ENCODE measurements around the gene TOR3A. TPM values are rescaled to one million over a fixed set of nuclear protein-coding genes. Genes with fewer than 3 reads are reported as not detected.

The TOR3A gene
- total and polyA plus RNA-seq, 7 donors, result 8.3 to 53.5 (median 38.8) TPM

DNA sequence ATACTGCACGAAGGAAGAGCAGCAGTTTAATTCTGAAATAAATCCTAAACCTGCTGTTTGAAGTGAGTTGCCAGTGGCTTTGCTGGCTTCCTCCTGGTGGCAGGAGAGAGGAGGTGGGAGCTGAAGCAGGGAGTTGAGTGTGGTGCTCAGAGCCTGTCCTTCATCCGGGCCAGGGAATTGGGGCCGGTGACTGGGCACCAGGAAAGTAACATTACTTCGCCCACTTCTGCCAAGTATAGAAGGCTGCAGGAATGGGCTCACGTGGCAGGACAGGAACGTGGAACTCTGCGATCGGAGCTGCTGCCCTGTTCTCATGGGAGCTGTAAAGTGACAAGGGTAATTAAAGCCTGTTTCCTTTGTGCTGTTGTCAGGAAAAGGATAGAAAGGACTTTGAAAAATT lies 8.7 kb downstream of the TOR3A start:
- intact Hi-C loops (cut with DNase I), result no loop called here
- H3K36me3 ChIP-seq, result peaks cover 15 to 82% (median 25%) of the 10 kb centered on the region in 4 donors
- no peaks in the 10 kb centered on the region for H3K9me3 ChIP-seq
- H3K27me3 ChIP-seq, result no peaks in the 10 kb centered on the region
- peaks cover 0 to 18% (median 13%) of the 10 kb centered on the region in 4 donors for H3K4me1 ChIP-seq
- H3K4me3 ChIP-seq, result no peak overlapping the region
- peak overlapping the region in 3 of 4 donors; percentile 4 to 56 (median 41) for H3K27ac ChIP-seq
- WGBS, 2 donors, result 88% methylated on average over 8 of the region's 8 CpGs
- no peak for DNase-seq
- TF ChIP-seq POLR2A (IDR thresholded peaks at IDR 0.05), result no peak
- TF ChIP-seq, protein P1, sequence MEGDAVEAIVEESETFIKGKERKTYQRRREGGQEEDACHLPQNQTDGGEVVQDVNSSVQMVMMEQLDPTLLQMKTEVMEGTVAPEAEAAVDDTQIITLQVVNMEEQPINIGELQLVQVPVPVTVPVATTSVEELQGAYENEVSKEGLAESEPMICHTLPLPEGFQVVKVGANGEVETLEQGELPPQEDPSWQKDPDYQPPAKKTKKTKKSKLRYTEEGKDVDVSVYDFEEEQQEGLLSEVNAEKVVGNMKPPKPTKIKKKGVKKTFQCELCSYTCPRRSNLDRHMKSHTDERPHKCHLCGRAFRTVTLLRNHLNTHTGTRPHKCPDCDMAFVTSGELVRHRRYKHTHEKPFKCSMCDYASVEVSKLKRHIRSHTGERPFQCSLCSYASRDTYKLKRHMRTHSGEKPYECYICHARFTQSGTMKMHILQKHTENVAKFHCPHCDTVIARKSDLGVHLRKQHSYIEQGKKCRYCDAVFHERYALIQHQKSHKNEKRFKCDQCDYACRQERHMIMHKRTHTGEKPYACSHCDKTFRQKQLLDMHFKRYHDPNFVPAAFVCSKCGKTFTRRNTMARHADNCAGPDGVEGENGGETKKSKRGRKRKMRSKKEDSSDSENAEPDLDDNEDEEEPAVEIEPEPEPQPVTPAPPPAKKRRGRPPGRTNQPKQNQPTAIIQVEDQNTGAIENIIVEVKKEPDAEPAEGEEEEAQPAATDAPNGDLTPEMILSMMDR (IDR thresholded peaks at IDR 0.05), result peak in 1 of 4 experiments; percentile 17

DNA sequence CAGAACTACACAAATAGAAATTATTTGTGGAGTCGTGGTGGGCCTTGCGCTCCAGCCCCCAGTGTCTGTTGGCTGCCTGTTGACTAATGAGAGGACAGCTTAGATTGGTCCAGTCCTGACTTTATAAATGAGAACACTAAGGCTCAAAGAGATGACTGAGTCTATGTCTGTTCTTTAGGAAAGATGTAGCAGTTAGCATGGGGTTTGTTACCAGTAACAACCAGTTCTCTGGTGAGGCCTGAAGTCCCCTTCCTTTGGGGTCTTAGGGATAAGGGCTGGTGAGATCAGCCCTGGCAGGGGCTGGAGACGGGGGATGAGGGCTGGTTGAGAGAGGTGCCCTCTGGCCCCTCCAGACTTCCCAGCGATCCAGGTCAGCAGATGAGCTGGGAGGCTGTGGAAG lies 9.1 kb downstream of the TOR3A start:
- H3K4me3 ChIP-seq, result no peak overlapping the region
- H3K27me3 ChIP-seq, result no peaks in the 10 kb centered on the region
- H3K4me1 ChIP-seq, result peaks cover 0 to 18% (median 13%) of the 10 kb centered on the region in 4 donors
- TF ChIP-seq POLR2A (IDR thresholded peaks at IDR 0.05), result no peak
- no peak for TF ChIP-seq POLR2AphosphoS5 (IDR thresholded peaks at IDR 0.05)
- TF ChIP-seq, protein P1 (IDR thresholded peaks at IDR 0.05), result no peak
- no peak for TF ChIP-seq EP300 (IDR thresholded peaks at IDR 0.05)
- no peaks in the 10 kb centered on the region for H3K9me3 ChIP-seq
- WGBS, 2 donors, result 86 to 93% methylated on average over 4 of the region's 4 CpGs
- DNase-seq, result no peak
- intact Hi-C loops (cut with DNase I), result no loop called here
- peaks cover 19 to 82% (median 24%) of the 10 kb centered on the region in 4 donors for H3K36me3 ChIP-seq
- peak overlapping the region; percentile 27 to 56 (median 41) for H3K27ac ChIP-seq

DNA sequence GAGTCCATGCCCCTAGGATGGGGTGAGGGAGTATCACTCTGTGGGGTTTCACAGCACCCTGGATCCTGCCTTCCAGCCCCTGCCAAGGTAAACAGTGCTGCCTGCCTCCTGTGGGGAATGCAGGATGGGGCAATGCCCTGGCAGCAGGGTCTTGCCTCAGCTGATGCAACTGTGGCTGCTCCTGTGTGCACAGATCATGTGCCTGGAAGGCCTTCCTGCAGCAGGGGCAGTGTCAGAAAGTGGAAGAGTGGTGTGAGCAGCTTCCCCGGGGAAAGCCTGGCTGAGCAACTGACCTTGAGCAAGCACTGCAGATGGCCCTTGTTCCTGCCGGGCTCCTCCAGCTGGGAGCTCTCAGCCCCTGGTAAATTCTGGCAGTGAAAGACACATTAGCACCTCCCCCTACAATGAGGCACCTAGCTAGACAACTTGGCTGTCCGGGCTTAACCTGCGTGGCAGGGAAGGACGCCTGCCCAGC lies 9.9 kb downstream of the TOR3A start:
- H3K27me3 ChIP-seq, result no peaks in the 10 kb centered on the region
- peak; percentile 88 for DNase-seq
- H3K4me1 ChIP-seq, result peaks cover 0 to 18% (median 13%) of the 10 kb centered on the region in 4 donors
- H3K27ac ChIP-seq, result peak overlapping the region; percentile 27 to 56 (median 41)
- peaks cover 17 to 87% (median 23%) of the 10 kb centered on the region in 4 donors for H3K36me3 ChIP-seq
- no peaks in the 10 kb centered on the region for H3K9me3 ChIP-seq
- 74% methylated on average over 5 of the region's 5 CpGs for WGBS, 2 donors
- intact Hi-C loops (cut with DNase I), result no loop called here
- H3K4me3 ChIP-seq, result no peak overlapping the region
- TF ChIP-seq POLR2A (IDR thresholded peaks at IDR 0.05) (no peak), POLR2AphosphoS5 (IDR thresholded peaks at IDR 0.05) (peak in 2 of 4 donors; percentile 10 to 16)

DNA sequence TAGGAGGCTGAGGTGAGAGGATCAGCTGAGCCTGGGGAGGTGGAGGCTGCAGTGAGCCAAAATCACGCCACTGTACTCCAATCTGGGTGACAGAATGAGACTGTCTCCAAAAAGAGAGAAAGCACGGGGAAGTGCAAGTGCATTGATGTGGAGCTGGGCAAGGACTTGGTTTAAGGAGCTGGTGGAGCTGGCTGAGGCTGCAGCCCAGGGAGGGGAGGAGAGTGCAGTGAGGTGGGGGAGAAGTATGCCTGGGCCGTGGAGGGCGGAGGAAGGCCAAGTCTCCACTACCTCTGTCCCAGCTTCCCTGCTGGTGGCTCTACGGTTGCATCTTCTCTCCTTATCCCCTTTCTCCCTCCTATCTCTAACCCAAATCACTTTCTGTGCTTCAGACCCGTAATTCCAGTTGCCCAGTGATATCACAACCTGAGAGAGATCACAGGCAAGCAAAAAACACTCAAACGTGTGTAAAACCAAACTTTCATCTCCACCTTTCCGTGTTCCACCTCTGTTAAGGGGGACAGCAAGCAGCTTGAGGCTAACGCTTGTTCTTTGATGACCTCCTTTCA lies 11.1 kb downstream of the TOR3A start:
- H3K9me3 ChIP-seq, result no peaks in the 10 kb centered on the region
- H3K36me3 ChIP-seq, result peaks cover 17 to 89% (median 23%) of the 10 kb centered on the region in 4 donors
- TF ChIP-seq POLR2A (IDR thresholded peaks at IDR 0.05), result no peak
- TF ChIP-seq POLR2AphosphoS5 (IDR thresholded peaks at IDR 0.05), result no peak
- WGBS, 2 donors, result 87 to 90% methylated on average over 9 of the region's 9 CpGs
- H3K4me1 ChIP-seq, result peaks cover 0 to 18% (median 13%) of the 10 kb centered on the region in 4 donors
- no peaks in the 10 kb centered on the region for H3K27me3 ChIP-seq
- no peak overlapping the region for H3K4me3 ChIP-seq
- intact Hi-C loops (cut with DNase I), result no loop called here
- no peak overlapping the region for H3K27ac ChIP-seq
- DNase-seq, result peak; percentile 44

DNA sequence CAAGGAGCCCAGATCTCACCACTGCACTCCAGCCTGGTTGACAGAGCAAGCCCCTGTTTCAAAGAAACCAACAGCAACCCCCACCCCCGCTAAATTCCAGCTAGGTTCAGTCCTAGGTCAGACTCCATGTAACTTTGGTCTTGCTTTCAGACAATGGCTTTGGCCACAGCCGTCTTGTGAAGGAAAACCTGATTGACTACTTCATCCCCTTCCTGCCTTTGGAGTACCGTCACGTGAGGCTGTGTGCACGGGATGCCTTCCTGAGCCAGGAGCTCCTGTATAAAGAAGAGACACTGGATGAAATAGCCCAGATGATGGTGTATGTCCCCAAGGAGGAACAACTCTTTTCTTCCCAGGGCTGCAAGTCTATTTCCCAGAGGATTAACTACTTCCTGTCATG lies 12.9 kb downstream of the TOR3A start:
- intact Hi-C loops (cut with DNase I), result no loop called here
- no peaks in the 10 kb centered on the region for H3K27me3 ChIP-seq
- H3K9me3 ChIP-seq, result no peaks in the 10 kb centered on the region
- WGBS, 2 donors, result 81 to 85% methylated on average over 5 of the region's 5 CpGs
- no peak for DNase-seq
- H3K36me3 ChIP-seq, result peaks cover 17 to 75% (median 21%) of the 10 kb centered on the region in 4 donors
- H3K4me3 ChIP-seq, result no peak overlapping the region
- H3K4me1 ChIP-seq, result peaks cover 0 to 27% (median 12%) of the 10 kb centered on the region in 4 donors
- H3K27ac ChIP-seq, result peak overlapping the region in 1 of 4 donors; percentile 28
- TF ChIP-seq EP300 (IDR thresholded peaks at IDR 0.05) (no peak), POLR2A (IDR thresholded peaks at IDR 0.05) (no peak), POLR2AphosphoS5 (IDR thresholded peaks at IDR 0.05) (no peak)
- TF ChIP-seq, protein P1 (IDR thresholded peaks at IDR 0.05), result no peak
